ENCODE measurements around the gene HDAC3. TPM values are rescaled to one million over a fixed set of nuclear protein-coding genes. Genes with fewer than 3 reads are reported as not detected.
A peak's percentile ranks its signal among the peaks of the same experiment; 100 is the strongest.

Gene HDAC3
- total RNA-seq (85.5 and 86.9 TPM in 2 replicates), polyA plus RNA-seq (94.0 and 119 TPM in 2 replicates), polyA minus RNA-seq (32.9 and 46.9 TPM in 2 replicates)
- total RNA-seq (2013) = 69.1 TPM

DNA sequence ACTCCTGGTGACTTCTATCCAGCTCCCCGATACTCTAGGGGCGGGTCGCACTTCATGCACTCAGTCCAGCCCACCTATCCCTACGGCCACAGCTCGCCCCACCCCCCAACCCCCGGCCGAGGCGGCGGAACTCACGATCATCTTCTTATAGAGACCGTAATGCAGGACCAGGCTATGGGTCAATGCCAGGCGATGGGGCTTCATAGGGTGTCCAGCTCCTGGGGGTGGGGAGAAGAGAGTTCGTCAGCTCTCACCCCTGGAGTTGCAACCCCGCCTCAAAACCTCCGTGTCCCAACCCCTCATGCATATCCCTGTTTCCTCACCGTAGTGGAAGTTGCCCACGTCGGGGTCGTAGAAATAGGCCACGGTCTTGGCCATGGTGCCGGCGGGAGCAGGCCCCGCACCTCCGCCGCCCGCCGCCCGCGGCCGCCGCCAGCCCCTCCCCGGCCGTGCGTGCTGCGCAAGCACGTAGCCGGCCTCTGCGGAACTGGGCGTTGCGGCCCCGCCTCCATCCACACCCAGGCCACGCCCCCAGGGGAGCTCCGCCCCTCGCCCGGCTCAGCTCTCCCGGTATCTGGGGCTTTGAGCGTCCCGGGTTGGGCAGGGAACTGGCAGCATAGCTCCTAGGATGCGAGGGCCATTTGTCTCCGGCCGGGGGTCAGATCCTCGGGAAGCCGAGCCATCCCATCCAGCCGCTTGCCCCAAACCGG lies at the start of gene HDAC3, which contains the start of gene RELL2:
Gene HDAC3 (minus strand): TSS at position 437 of the 710 bp plus-strand sequence. CDS start 59 bp downstream, at position 378.
Gene RELL2 (plus strand): TSS at position 585 of the 710 bp plus-strand sequence. CDS start 1,229 bp downstream, outside the sequence.
- TF ChIP-seq, protein P1, sequence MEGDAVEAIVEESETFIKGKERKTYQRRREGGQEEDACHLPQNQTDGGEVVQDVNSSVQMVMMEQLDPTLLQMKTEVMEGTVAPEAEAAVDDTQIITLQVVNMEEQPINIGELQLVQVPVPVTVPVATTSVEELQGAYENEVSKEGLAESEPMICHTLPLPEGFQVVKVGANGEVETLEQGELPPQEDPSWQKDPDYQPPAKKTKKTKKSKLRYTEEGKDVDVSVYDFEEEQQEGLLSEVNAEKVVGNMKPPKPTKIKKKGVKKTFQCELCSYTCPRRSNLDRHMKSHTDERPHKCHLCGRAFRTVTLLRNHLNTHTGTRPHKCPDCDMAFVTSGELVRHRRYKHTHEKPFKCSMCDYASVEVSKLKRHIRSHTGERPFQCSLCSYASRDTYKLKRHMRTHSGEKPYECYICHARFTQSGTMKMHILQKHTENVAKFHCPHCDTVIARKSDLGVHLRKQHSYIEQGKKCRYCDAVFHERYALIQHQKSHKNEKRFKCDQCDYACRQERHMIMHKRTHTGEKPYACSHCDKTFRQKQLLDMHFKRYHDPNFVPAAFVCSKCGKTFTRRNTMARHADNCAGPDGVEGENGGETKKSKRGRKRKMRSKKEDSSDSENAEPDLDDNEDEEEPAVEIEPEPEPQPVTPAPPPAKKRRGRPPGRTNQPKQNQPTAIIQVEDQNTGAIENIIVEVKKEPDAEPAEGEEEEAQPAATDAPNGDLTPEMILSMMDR (IDR thresholded peaks at IDR 0.05) = no peak
- TF ChIP-seq EZH2 (IDR thresholded peaks at IDR 0.05; ENCODE audit: borderline replicate concordance, insufficient read depth, low read depth, low read length, poor library complexity, severe bottlenecking) = no peak
- WGBS (ENCODE audit: insufficient coverage) = under 1% methylated on average over 46 of the region's 55 CpGs
- Mint-ChIP-seq H3K9me3 (ENCODE audit: insufficient read depth) (no peaks in the 10 kb centered on the region), H3K4me1 (peaks cover 39% of the 10 kb centered on the region), H3K4me3 (peak within 1 kb of the TSS; percentile 94), H3K27me3 (no peaks in the 10 kb centered on the region), H3K27ac (peak within 1 kb of the TSS; percentile 85)
- peak within 1 kb of the TSS; percentile 93 for H3K4me2 ChIP-seq (replicated peaks; ENCODE audit: low read depth, low read length, poor library complexity, severe bottlenecking)
- DNase-seq (peak; percentile 94), ATAC-seq (ENCODE audit: low read depth) (peak; percentile 89)
- H3K36me3 ChIP-seq (replicated peaks in 1 of 2; ENCODE audit: control extremely low read depth in 1 of 2, control insufficient read depth in 1 of 2, extremely low read depth in 1 of 2, insufficient read depth in 2 of 2, low read length in 1 of 2) = peaks cover 0 to 17% of the 10 kb centered on the region in 2 experiments
- ChIA-PET POLR2A (interaction anchor here (0.5 to 3.6 kb wide), 12 partner anchors 12 to 239 kb away, joined by 3 to 22 read pairs (median 4); partner anchors contain the start of genes DIAPH1 and FCHSD1), CTCF (interaction anchor here (0.8 to 10.3 kb wide), 20 partner anchors 10 to 380 kb away, joined by 3 to 124 read pairs (median 5); partner anchors contain the start of genes DIAPH1, FCHSD1, PCDHGA10 and RNF14)
- H3K9me3 ChIP-seq (ENCODE audit: control extremely low read depth in 1 of 3, control insufficient read depth in 2 of 3, insufficient read depth in 1 of 3, low read length in 2 of 3) = no peaks in the 10 kb centered on the region
- H2AFZ ChIP-seq (ENCODE audit: insufficient read depth, low read depth, low read length, poor library complexity, severe bottlenecking) = peak within 1 kb of the TSS; percentile 97
- peaks cover 30 to 36% of the 10 kb centered on the region in 2 donors for H3K4me1 ChIP-seq (ENCODE audit: control insufficient read depth in 2 of 2, insufficient read depth in 2 of 2, low read length in 2 of 2)
- peaks cover 51% of the 10 kb centered on the region for H3K79me2 ChIP-seq (ENCODE audit: control insufficient read depth, insufficient read depth, low read length)
- intact Hi-C loops (cut with micrococcal nuclease) = loop anchor here (1.0 to 2.0 kb wide), 6 partner anchors 15 to 333 kb away; partner anchors contain the start of genes DELE1, FCHSD1 and RNF14
- peak within 1 kb of the TSS; percentile 97 for H3K9ac ChIP-seq (ENCODE audit: low read length)
- H4K20me1 ChIP-seq (ENCODE audit: control insufficient read depth, insufficient read depth, low read length, poor library complexity, severe bottlenecking) = peaks cover 23% of the 10 kb centered on the region
- H3K27me3 ChIP-seq (replicated peaks in 1 of 4; ENCODE audit: control extremely low read depth in 1 of 4, control insufficient read depth in 3 of 4, insufficient read depth in 4 of 4, low read length in 3 of 4) = no peaks in the 10 kb centered on the region
- H3K27ac ChIP-seq (ENCODE audit: low read length in 2 of 2) = peak within 1 kb of the TSS; percentile 58 to 77
- H3K4me3 ChIP-seq (ENCODE audit: control extremely low read depth in 1 of 5, extremely low read depth in 1 of 5, insufficient read depth in 1 of 5, low read depth in 2 of 5, low read length in 4 of 5) = peak within 1 kb of the TSS; percentile 70 to 99 (median 82)

GRCh38 chr5:141685591-141685990 lies 48.9 kb upstream of the HDAC3 start:
- POLR2A ChIA-PET = no interaction called here
- Histone ChIP-seq H3K36me3 (replicated peaks in 1 of 2; ENCODE audit: control extremely low read depth in 1 of 2, control insufficient read depth in 1 of 2, extremely low read depth in 1 of 2, insufficient read depth in 2 of 2, low read length in 1 of 2) (no peaks in the 10 kb centered on the region), H2AFZ (ENCODE audit: insufficient read depth, low read depth, low read length, poor library complexity, severe bottlenecking) (no peak overlapping the region), H3K27me3 (replicated peaks in 1 of 4; ENCODE audit: control extremely low read depth in 1 of 4, control insufficient read depth in 3 of 4, insufficient read depth in 4 of 4, low read length in 3 of 4) (peaks cover 0 to 31% (median 1%) of the 10 kb centered on the region in 4 experiments), H3K4me1 (ENCODE audit: control insufficient read depth in 2 of 2, insufficient read depth in 2 of 2, low read length in 2 of 2) (peaks cover 20 to 23% of the 10 kb centered on the region in 2 donors), H3K4me2 (replicated peaks; ENCODE audit: low read depth, low read length, poor library complexity, severe bottlenecking) (no peak overlapping the region), H3K4me3 (ENCODE audit: control extremely low read depth in 1 of 5, extremely low read depth in 1 of 5, insufficient read depth in 1 of 5, low read depth in 2 of 5, low read length in 4 of 5) (no peak overlapping the region), H3K9ac (ENCODE audit: low read length) (no peak overlapping the region), H3K9me3 (ENCODE audit: control extremely low read depth in 1 of 3, control insufficient read depth in 2 of 3, insufficient read depth in 1 of 3, low read length in 2 of 3) (no peaks in the 10 kb centered on the region), H3K79me2 (ENCODE audit: control insufficient read depth, insufficient read depth, low read length) (no peaks in the 10 kb centered on the region), H3K27ac (ENCODE audit: low read length in 2 of 2) (no peak overlapping the region), H4K20me1 (ENCODE audit: control insufficient read depth, insufficient read depth, low read length, poor library complexity, severe bottlenecking) (no peaks in the 10 kb centered on the region)
- H3K27ac Mint-ChIP-seq = no peak overlapping the region
- no peak for DNase-seq
- H3K27me3 Mint-ChIP-seq = peaks cover 23% of the 10 kb centered on the region
- intact Hi-C loops (cut with micrococcal nuclease) = no loop called here
- H3K9me3 Mint-ChIP-seq (ENCODE audit: insufficient read depth) = no peaks in the 10 kb centered on the region
- CTCF ChIA-PET = no interaction called here
- no peak overlapping the region for H3K4me3 Mint-ChIP-seq
- 86% methylated on average over 1 of the region's 1 CpG for WGBS (ENCODE audit: insufficient coverage)
- no peak for ATAC-seq (ENCODE audit: low read depth)
- H3K4me1 Mint-ChIP-seq = peaks cover 20% of the 10 kb centered on the region
- TF ChIP-seq EZH2 (IDR thresholded peaks at IDR 0.05; ENCODE audit: borderline replicate concordance, insufficient read depth, low read depth, low read length, poor library complexity, severe bottlenecking) = no peak
- TF ChIP-seq, protein P1 (IDR thresholded peaks at IDR 0.05) = no peak

Data from B cell (primary cell).